ENCODE data around the gene XXYLT1. TPM values are rescaled to one million over a fixed set of nuclear protein-coding genes. Genes with fewer than 3 reads are reported as not detected.

The XXYLT1 gene
- total and polyA plus RNA-seq, 9 of the 15 experiments (the other 6 are each of a cell fraction or from before 2014, with no cell fraction given) = 1.9 to 18.9 (median 15.0) TPM

DNA sequence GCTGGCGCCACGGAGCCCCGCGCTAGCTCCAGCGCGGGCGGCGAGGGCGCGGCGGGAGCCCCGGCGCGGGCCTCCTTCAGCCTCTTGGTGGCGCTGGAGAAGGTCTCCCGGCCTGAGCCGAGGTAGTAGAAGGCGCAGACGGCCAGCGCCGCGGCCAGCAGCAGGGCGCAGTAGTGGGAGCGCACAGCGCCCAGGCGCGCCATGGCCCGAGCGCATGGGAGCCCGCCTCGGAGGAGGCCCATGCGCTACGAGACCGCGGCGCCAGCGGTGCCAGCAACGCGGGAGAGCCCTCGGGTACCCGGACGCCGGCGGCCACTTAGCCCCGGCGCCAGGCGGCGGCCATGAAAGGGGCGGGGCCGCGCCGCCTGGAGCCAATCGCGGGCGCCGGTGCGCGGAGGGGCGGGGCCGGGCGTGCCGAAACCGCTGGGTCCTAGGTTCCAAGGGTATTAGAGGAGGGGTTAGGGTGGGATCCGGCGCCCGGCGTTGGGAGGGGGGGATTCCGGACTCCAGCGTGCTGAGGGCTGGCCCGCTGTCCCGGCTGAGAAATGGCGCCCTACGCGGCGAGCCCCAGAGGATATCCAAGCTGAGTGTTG lies at the start of gene XXYLT1 (continued):
- no peak for TF ChIP-seq BCOR (IDR thresholded peaks at IDR 0.05)
- TF ChIP-seq PHF8 (IDR thresholded peaks at IDR 0.05; ENCODE audit: borderline replicate concordance, low read length) = peak; percentile 77; the same call in 1 of the 2 replicates
- TF ChIP-seq ZNF133 (CRISPR knock-in tag; IDR thresholded peaks at IDR 0.05) = no peak
- no peak for TF ChIP-seq ZNF586 (CRISPR knock-in tag; conservative IDR thresholded peaks at IDR 0.05)
- TF ChIP-seq ERF (CRISPR knock-in tag; IDR thresholded peaks at IDR 0.05) = no peak
- TF ChIP-seq BACH1 (tag; IDR thresholded peaks at IDR 0.05) = no peak
- no peak for TF ChIP-seq ZNF316 (IDR thresholded peaks at IDR 0.05)
- TF ChIP-seq MYBL2 (IDR thresholded peaks at IDR 0.05; ENCODE audit: low read depth) = no peak
- TF ChIP-seq MYBL2 (CRISPR knock-in tag; IDR thresholded peaks at IDR 0.05; ENCODE audit: borderline replicate concordance) = no peak
- TF ChIP-seq HDAC2 (IDR thresholded peaks at IDR 0.05) = no peak
- TF ChIP-seq GATAD2B (IDR thresholded peaks at IDR 0.05; ENCODE audit: borderline replicate concordance) = peak; percentile 56; the same call in 1 of the 2 replicates
- TF ChIP-seq PML (IDR thresholded peaks at IDR 0.05; ENCODE audit: low read length) = peak; percentile 33; the same call in 1 of the 2 replicates
- TF ChIP-seq, protein P1, sequence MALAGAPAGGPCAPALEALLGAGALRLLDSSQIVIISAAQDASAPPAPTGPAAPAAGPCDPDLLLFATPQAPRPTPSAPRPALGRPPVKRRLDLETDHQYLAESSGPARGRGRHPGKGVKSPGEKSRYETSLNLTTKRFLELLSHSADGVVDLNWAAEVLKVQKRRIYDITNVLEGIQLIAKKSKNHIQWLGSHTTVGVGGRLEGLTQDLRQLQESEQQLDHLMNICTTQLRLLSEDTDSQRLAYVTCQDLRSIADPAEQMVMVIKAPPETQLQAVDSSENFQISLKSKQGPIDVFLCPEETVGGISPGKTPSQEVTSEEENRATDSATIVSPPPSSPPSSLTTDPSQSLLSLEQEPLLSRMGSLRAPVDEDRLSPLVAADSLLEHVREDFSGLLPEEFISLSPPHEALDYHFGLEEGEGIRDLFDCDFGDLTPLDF (CRISPR knock-in tag; IDR thresholded peaks at IDR 0.05) = no peak
- peak; percentile 85 for TF ChIP-seq POLR2G (IDR thresholded peaks at IDR 0.05; ENCODE audit: low read depth, low read length)
- TF ChIP-seq, protein P2, sequence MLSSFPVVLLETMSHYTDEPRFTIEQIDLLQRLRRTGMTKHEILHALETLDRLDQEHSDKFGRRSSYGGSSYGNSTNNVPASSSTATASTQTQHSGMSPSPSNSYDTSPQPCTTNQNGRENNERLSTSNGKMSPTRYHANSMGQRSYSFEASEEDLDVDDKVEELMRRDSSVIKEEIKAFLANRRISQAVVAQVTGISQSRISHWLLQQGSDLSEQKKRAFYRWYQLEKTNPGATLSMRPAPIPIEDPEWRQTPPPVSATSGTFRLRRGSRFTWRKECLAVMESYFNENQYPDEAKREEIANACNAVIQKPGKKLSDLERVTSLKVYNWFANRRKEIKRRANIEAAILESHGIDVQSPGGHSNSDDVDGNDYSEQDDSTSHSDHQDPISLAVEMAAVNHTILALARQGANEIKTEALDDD (IDR thresholded peaks at IDR 0.05) = no peak
- TF ChIP-seq HCFC1 (IDR thresholded peaks at IDR 0.05; ENCODE audit: low read depth, low read length) = peak; percentile 40; the same call in 1 of the 2 replicates
- no peak for TF ChIP-seq NCOR1 (IDR thresholded peaks at IDR 0.05)
- TF ChIP-seq ZFX (CRISPR knock-in tag; IDR thresholded peaks at IDR 0.05) = peak; percentile 78
- TF ChIP-seq BRD9 (IDR thresholded peaks at IDR 0.05; ENCODE audit: low read depth, partially characterized antibody) = no peak
- no peak for TF ChIP-seq ZNF584 (CRISPR knock-in tag; IDR thresholded peaks at IDR 0.05; ENCODE audit: low read depth)
- TF ChIP-seq ZNF217 (CRISPR knock-in tag; IDR thresholded peaks at IDR 0.05) = no peak
- no peak for TF ChIP-seq ZZZ3 (IDR thresholded peaks at IDR 0.05)
- TF ChIP-seq, protein P3, sequence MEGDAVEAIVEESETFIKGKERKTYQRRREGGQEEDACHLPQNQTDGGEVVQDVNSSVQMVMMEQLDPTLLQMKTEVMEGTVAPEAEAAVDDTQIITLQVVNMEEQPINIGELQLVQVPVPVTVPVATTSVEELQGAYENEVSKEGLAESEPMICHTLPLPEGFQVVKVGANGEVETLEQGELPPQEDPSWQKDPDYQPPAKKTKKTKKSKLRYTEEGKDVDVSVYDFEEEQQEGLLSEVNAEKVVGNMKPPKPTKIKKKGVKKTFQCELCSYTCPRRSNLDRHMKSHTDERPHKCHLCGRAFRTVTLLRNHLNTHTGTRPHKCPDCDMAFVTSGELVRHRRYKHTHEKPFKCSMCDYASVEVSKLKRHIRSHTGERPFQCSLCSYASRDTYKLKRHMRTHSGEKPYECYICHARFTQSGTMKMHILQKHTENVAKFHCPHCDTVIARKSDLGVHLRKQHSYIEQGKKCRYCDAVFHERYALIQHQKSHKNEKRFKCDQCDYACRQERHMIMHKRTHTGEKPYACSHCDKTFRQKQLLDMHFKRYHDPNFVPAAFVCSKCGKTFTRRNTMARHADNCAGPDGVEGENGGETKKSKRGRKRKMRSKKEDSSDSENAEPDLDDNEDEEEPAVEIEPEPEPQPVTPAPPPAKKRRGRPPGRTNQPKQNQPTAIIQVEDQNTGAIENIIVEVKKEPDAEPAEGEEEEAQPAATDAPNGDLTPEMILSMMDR (IDR thresholded peaks at IDR 0.05 in 2 of 3, conservative IDR thresholded peaks at IDR 0.05 in 1 of 3; ENCODE audit: insufficient read depth in 2 of 3, low read depth in 1 of 3, low read length in 3 of 3) = peak; percentile 48 to 83 (median 65); a peak in 5 of 6 replicates
- TF ChIP-seq CREB1 (IDR thresholded peaks at IDR 0.05) = 0 out of 2 replicates have a peak, but pooled peaks have one; percentile 3
- TF ChIP-seq CREB1 (CRISPR knock-in tag; IDR thresholded peaks at IDR 0.05) = no peak
- TF ChIP-seq ZBTB17 (CRISPR knock-in tag; IDR thresholded peaks at IDR 0.05) = no peak
- 0 out of 2 replicates have a peak, but pooled peaks have one; percentile 50 for TF ChIP-seq BRD4 (IDR thresholded peaks at IDR 0.05)
- no peak for TF ChIP-seq POLR3A (IDR thresholded peaks at IDR 0.05; ENCODE audit: borderline replicate concordance, extremely low read depth, insufficient read depth, insufficient read length)

Measured in K562 (cell line).